ENCODE measurements around the gene BASP1.

GRCh38 chr5:17229313-17229712 lies 11.9 kb downstream of the BASP1 start:
- no peak for TF ChIP-seq CTCF (IDR thresholded peaks at IDR 0.05)
- no peak for TF ChIP-seq POLR2A (IDR thresholded peaks at IDR 0.05)
